HEK293 (cell line): Measurements from ENCODE around the gene KLHL17.

Experiments used
- ELK4 ChIP-seq: IDR thresholded peaks from 2 replicates; pipeline ENCODE4 v1.6.1; 2011; ENCODE audit warnings: mild to moderate bottlenecking, low read depth, low read length, borderline replicate concordance
- GLIS2 ChIP-seq: fragments of 450-650 bp; formaldehyde crosslinking; IDR thresholded peaks from 2 replicates; pipeline ENCODE4 v1.5.1; 2016; ENCODE audit warnings: missing biosample characterization, missing genetic modification characterization
- HIC1 ChIP-seq: fragments of 450-650 bp; formaldehyde crosslinking; IDR thresholded peaks from 2 replicates; pipeline ENCODE4 v1.5.1; 2016; ENCODE audit warnings: missing biosample characterization, missing genetic modification characterization
- MZF1 ChIP-seq: fragments of 450-650 bp; formaldehyde crosslinking; IDR thresholded peaks from 2 replicates; pipeline ENCODE4 v1.5.1; 2017; ENCODE audit warnings: missing biosample characterization, missing genetic modification characterization, borderline replicate concordance
- SCRT2 ChIP-seq: fragments of 450-650 bp; formaldehyde crosslinking; IDR thresholded peaks from 2 replicates; pipeline ENCODE4 v1.5.1; 2016; ENCODE audit warnings: missing biosample characterization, missing genetic modification characterization
- TCF7L2 ChIP-seq: IDR thresholded peaks from 2 replicates; pipeline ENCODE4 v1.6.1; 2011; ENCODE audit warnings: low read depth, mild to moderate bottlenecking, inconsistent platforms, low read length, moderate library complexity, borderline replicate concordance
- TRIM28 ChIP-seq: IDR thresholded peaks from 2 replicates; pipeline ENCODE4 v1.6.1; 2011; ENCODE audit warnings: low read length, control low read depth, borderline replicate concordance
- YY1 ChIP-seq: fragments of 450-650 bp; formaldehyde crosslinking; IDR thresholded peaks from 2 replicates; pipeline ENCODE4 v1.5.1; 2018; ENCODE audit warnings: missing biosample characterization, missing genetic modification characterization
- ZBTB26 ChIP-seq: fragments of 450-650 bp; formaldehyde crosslinking; optimal IDR thresholded peaks from 2 replicates; pipeline ENCODE3; 2016; ENCODE audit warnings: missing biosample characterization, mild to moderate bottlenecking, missing genetic modification characterization
- ZBTB44 ChIP-seq: fragments of 450-650 bp; IDR thresholded peaks from 2 replicates; pipeline ENCODE4 v1.5.1; 2018; ENCODE audit warnings: missing biosample characterization, mild to moderate bottlenecking, missing genetic modification characterization
- ZNF140 ChIP-seq: fragments of 450-650 bp; formaldehyde crosslinking; IDR thresholded peaks from 2 replicates; pipeline ENCODE4 v1.5.1; 2016; ENCODE audit warnings: missing biosample characterization, missing genetic modification characterization
- ZNF169 ChIP-seq: fragments of 450-650 bp; formaldehyde crosslinking; IDR thresholded peaks from 2 replicates; pipeline ENCODE4 v1.5.1; 2016; ENCODE audit warnings: missing biosample characterization, missing genetic modification characterization
- ZNF19 ChIP-seq: fragments of 450-650 bp; formaldehyde crosslinking; IDR thresholded peaks from 2 replicates; pipeline ENCODE4; 2016; ENCODE audit warnings: missing biosample characterization, missing genetic modification characterization, low read depth
- ZNF26 ChIP-seq: fragments of 450-650 bp; formaldehyde crosslinking; IDR thresholded peaks from 2 replicates; pipeline ENCODE4 v1.5.1; 2016; ENCODE audit warnings: missing biosample characterization, missing genetic modification characterization
- ZNF324 ChIP-seq: fragments of 450-650 bp; formaldehyde crosslinking; IDR thresholded peaks from 2 replicates; pipeline ENCODE4 v1.5.1; 2016; ENCODE audit warnings: missing biosample characterization, missing genetic modification characterization
- ZNF391 ChIP-seq: fragments of 450-650 bp; formaldehyde crosslinking; IDR thresholded peaks from 2 replicates; pipeline ENCODE4 v1.5.1; 2016; ENCODE audit warnings: low read depth, missing biosample characterization, missing genetic modification characterization, borderline replicate concordance
- ZNF426 ChIP-seq: fragments of 450-650 bp; formaldehyde crosslinking; IDR thresholded peaks from 2 replicates; pipeline ENCODE4 v1.5.1; 2017; ENCODE audit warnings: missing biosample characterization, missing genetic modification characterization, mild to moderate bottlenecking, inconsistent platforms, moderate library complexity
- ZNF449 ChIP-seq: fragments of 450-650 bp; formaldehyde crosslinking; IDR thresholded peaks from 2 replicates; pipeline ENCODE4 v1.5.1; 2017; ENCODE audit warnings: missing biosample characterization, mild to moderate bottlenecking, missing genetic modification characterization, moderate library complexity
- ZNF558 ChIP-seq: fragments of 450-650 bp; formaldehyde crosslinking; IDR thresholded peaks from 2 replicates; pipeline ENCODE4 v1.5.1; 2016; ENCODE audit warnings: missing biosample characterization, missing genetic modification characterization
- ZNF610 ChIP-seq: fragments of 450-650 bp; formaldehyde crosslinking; IDR thresholded peaks from 2 replicates; pipeline ENCODE4 v1.5.1; 2016; ENCODE audit warnings: missing biosample characterization, missing genetic modification characterization, borderline replicate concordance
- ZNF629 ChIP-seq: fragments of 450-650 bp; formaldehyde crosslinking; IDR thresholded peaks from 2 replicates; pipeline ENCODE4 v1.5.1; 2017; ENCODE audit warnings: missing biosample characterization, missing genetic modification characterization
- ZNF692 ChIP-seq: fragments of 450-650 bp; formaldehyde crosslinking; IDR thresholded peaks from 2 replicates; pipeline ENCODE4 v1.5.1; 2016; ENCODE audit warnings: missing biosample characterization, missing genetic modification characterization
- ZNF791 ChIP-seq: fragments of 450-650 bp; formaldehyde crosslinking; IDR thresholded peaks from 2 replicates; pipeline ENCODE4 v1.5.1; 2016; ENCODE audit warnings: missing biosample characterization, missing genetic modification characterization
- ZNF837 ChIP-seq: fragments of 450-650 bp; formaldehyde crosslinking; IDR thresholded peaks from 2 replicates; pipeline ENCODE4 v1.5.1; 2016; ENCODE audit warnings: missing biosample characterization, missing genetic modification characterization
- ZNF843 ChIP-seq: fragments of 450-650 bp; formaldehyde crosslinking; IDR thresholded peaks from 2 replicates; pipeline ENCODE4 v1.5.1; 2016; ENCODE audit warnings: missing biosample characterization, missing genetic modification characterization
- ZSCAN30 ChIP-seq: fragments of 450-650 bp; IDR thresholded peaks from 2 replicates; pipeline ENCODE4 v1.5.1; 2018; ENCODE audit warnings: missing biosample characterization, mild to moderate bottlenecking, missing genetic modification characterization, moderate library complexity
- ZSCAN4 ChIP-seq: fragments of 450-650 bp; formaldehyde crosslinking; IDR thresholded peaks from 2 replicates; pipeline ENCODE4 v1.5.1; 2017; ENCODE audit warnings: missing biosample characterization, missing genetic modification characterization

The KLHL17 gene

GRCh38 chr1:940107-941014 lies 20.0 kb upstream of the KLHL17 start (continued):
- TF ChIP-seq HIC1 (tag by site-specific recombination) (peak; percentile 89), ELK4 (no peak), ZNF610 (tag by site-specific recombination) (no peak), YY1 (tag by site-specific recombination) (0 out of 2 replicates have a peak, but pooled peaks have one; percentile 18), ZNF169 (tag by site-specific recombination) (no peak), MZF1 (tag by site-specific recombination) (peak; percentile 30; the same call in 1 of the 2 replicates), ZNF791 (no peak), ZNF692 (tag by site-specific recombination) (peak; percentile 99), ZNF558 (tag by site-specific recombination) (no peak), ZNF629 (tag by site-specific recombination) (peak; percentile 37), ZSCAN4 (tag by site-specific recombination) (no peak), GLIS2 (peak; percentile 28; the same call in 1 of the 2 replicates), ZNF426 (no peak), TCF7L2 (no peak), ZNF449 (peak; percentile 95), ZNF140 (tag by site-specific recombination) (no peak), ZNF843 (tag by site-specific recombination) (peak; percentile 54; the same call in 1 of the 2 replicates), ZSCAN30 (tag by site-specific recombination) (peak; percentile 63), SCRT2 (tag by site-specific recombination) (no peak), ZBTB44 (peak; percentile 91), ZNF26 (tag by site-specific recombination) (no peak), ZBTB26 (peak; percentile 82), TRIM28 (no peak), ZNF837 (no peak), ZNF19 (tag by site-specific recombination) (no peak), ZNF324 (tag by site-specific recombination) (no peak), ZNF391 (tag by site-specific recombination) (peak; percentile 49; the same call in 1 of the 2 replicates)
